HG02938 (cell line): Measurements from ENCODE around the gene GPR137C.

Source experiments
- ATAC-seq: cut with Tn5 transposase; IDR thresholded peaks from one replicate; pipeline ENCODE4 v1.9.1; 2021; ENCODE audit warnings: mild to moderate bottlenecking, moderate library complexity; ENCODE audit not compliant: unreplicated experiment

GPR137C gene

GRCh38 chr14:52552063-52552988, at the start of gene GPR137C, which contains the start of gene TXNDC16:
Gene GPR137C (plus strand): TSS chr14:52552836. CDS start chr14:52553148, 312 bp downstream.
Gene TXNDC16 (minus strand): TSS chr14:52552505. CDS start chr14:52543557, 8,948 bp downstream.
- peak; percentile 96 for ATAC-seq

GRCh38 chr14:52513249-52513648, 39.4 kb upstream of the GPR137C start:
- no peak for ATAC-seq

- ATAC-seq: no peak
Measured at GRCh38 chr14:52514046-52514811, 38.4 kb upstream of the GPR137C start.

GRCh38 chr14:52522033-52522432, 30.6 kb upstream of the GPR137C start:
- ATAC-seq: no peak

- no peak for ATAC-seq
Measured at GRCh38 chr14:52522581-52523345, 29.9 kb upstream of the GPR137C start.

GRCh38 chr14:52527052-52527451, 25.6 kb upstream of the GPR137C start:
- ATAC-seq: no peak

GRCh38 chr14:52531481-52531880, 21.2 kb upstream of the GPR137C start:
- no peak for ATAC-seq

GRCh38 chr14:52536269-52536668, 16.4 kb upstream of the GPR137C start:
- no peak for ATAC-seq

- no peak for ATAC-seq
Measured at GRCh38 chr14:52538623-52539022, 14.0 kb upstream of the GPR137C start.

GRCh38 chr14:52545584-52546317, 6.9 kb upstream of the GPR137C start:
- ATAC-seq: no peak

GRCh38 chr14:52546318-52546670, 6.3 kb upstream of the GPR137C start:
- no peak for ATAC-seq

- no peak for ATAC-seq
Measured at GRCh38 chr14:52547027-52547426, 5.6 kb upstream of the GPR137C start.

GRCh38 chr14:52547526-52547925, 5.1 kb upstream of the GPR137C start:
- no peak for ATAC-seq

GRCh38 chr14:52550661-52551060, 2.0 kb upstream of the GPR137C start:
- no peak for ATAC-seq

GRCh38 chr14:52551205-52551604, 1.4 kb upstream of the GPR137C start:
- ATAC-seq: no peak

- no peak for ATAC-seq
Measured at GRCh38 chr14:52551696-52552062, 957 bp upstream of the GPR137C start.

GRCh38 chr14:52553002-52553670, 500 bp downstream of the GPR137C start:
- ATAC-seq: peak; percentile 17

- no peak for ATAC-seq
Measured at GRCh38 chr14:52553671-52554575, 1.3 kb downstream of the GPR137C start.

- ATAC-seq: no peak
Measured at GRCh38 chr14:52558688-52559087, 6.1 kb downstream of the GPR137C start.
